Type B pancreatic cell (in vitro differentiated cells): ENCODE data around the gene LRR1. TPM values are rescaled to one million over a fixed set of nuclear protein-coding genes. Genes with fewer than 3 reads are reported as not detected.

ENCODE experiments used
- DNase-seq: peaks from one replicate; pipeline ENCODE4 v3.0.0; 2021; ENCODE audit warnings: mixed read lengths; ENCODE audit not compliant: unreplicated experiment; ENCODE audit errors: extremely low spot score
- H3K27ac Mint-ChIP-seq: 2 replicates; pipeline ENCODE4 v1.8.0; 2021; ENCODE audit warnings: mild to moderate bottlenecking, mixed read lengths
- H3K27me3 Mint-ChIP-seq: 2 replicates; pipeline ENCODE4 v1.8.0; 2021; ENCODE audit warnings: mixed read lengths
- H3K36me3 Mint-ChIP-seq: 2 replicates; pipeline ENCODE4 v1.8.0; 2021; ENCODE audit warnings: mixed read lengths
- H3K4me1 Mint-ChIP-seq: one replicate; pipeline ENCODE4 v1.8.0; 2021; ENCODE audit warnings: mixed read lengths; ENCODE audit not compliant: unreplicated experiment
- H3K4me3 Mint-ChIP-seq: 2 replicates; pipeline ENCODE4 v1.8.0; 2021; ENCODE audit warnings: mild to moderate bottlenecking, mixed read lengths
- H3K9me3 Mint-ChIP-seq: 2 replicates; pipeline ENCODE4 v1.8.0; 2021; ENCODE audit warnings: mixed read lengths
- CTCF ChIP-seq: fragments of 200-600 bp; sonication (generic); conservative IDR thresholded peaks from 2 replicates; pipeline ENCODE4 v1.5.0; 2021; ENCODE audit warnings: antibody characterized with exemption, mild to moderate bottlenecking
- total RNA-seq: library from RNA; stranded (reverse); gene quantifications from 2 replicates; pipeline ENCODE4 v1.2.1, GENCODE V29; 2021; ENCODE audit warnings: low replicate concordance

The LRR1 gene
- total RNA-seq, 1 donor from 2014 or later, result 20.1 TPM

- DNase-seq, result no peak
- peaks cover 10% of the 10 kb centered on the region for H3K4me1 Mint-ChIP-seq
Measured at GRCh38 chr14:49589387-49589786, 9.4 kb upstream of the LRR1 start.

DNA sequence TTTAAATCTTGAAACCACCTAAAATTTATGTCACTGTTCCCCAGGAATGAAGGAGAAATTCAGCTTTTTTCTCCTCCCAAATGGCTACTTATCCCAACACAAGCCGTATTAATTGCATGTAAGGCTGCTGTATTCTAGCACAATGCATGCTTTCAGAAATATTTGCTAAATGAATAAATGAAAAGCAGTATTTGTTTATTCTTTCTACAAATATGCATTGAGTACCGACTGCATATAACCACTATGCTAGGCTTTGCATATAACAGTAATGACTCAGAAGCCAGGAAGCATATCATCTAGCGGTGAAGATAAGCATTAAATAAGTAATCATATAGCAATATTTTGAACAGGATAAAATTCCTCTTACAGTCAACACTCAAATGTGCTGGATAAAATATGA lies 5.7 kb upstream of the LRR1 start:
- DNase-seq, result no peak
- H3K9me3 Mint-ChIP-seq, result no peaks in the 10 kb centered on the region
- H3K27ac Mint-ChIP-seq, result no peak overlapping the region
- H3K4me3 Mint-ChIP-seq, result no peak overlapping the region
- H3K4me1 Mint-ChIP-seq, result peaks cover 9% of the 10 kb centered on the region
- TF ChIP-seq CTCF, result no peak
- no peaks in the 10 kb centered on the region for H3K36me3 Mint-ChIP-seq
- no peaks in the 10 kb centered on the region for H3K27me3 Mint-ChIP-seq

More at GRCh38 chr14:49589387-49589786, 9.4 kb upstream of the LRR1 start:
- no peak overlapping the region for H3K27ac Mint-ChIP-seq
- peaks cover 8% of the 10 kb centered on the region for H3K27me3 Mint-ChIP-seq
- H3K36me3 Mint-ChIP-seq, result peaks cover 12% of the 10 kb centered on the region
- TF ChIP-seq CTCF, result no peak
- H3K4me3 Mint-ChIP-seq, result no peak overlapping the region
- H3K9me3 Mint-ChIP-seq, result no peaks in the 10 kb centered on the region

- Mint-ChIP-seq H3K27me3 (no peaks in the 10 kb centered on the region), H3K27ac (peak overlapping the region; percentile 79), H3K4me1 (peaks cover 9% of the 10 kb centered on the region), H3K9me3 (no peaks in the 10 kb centered on the region), H3K36me3 (no peaks in the 10 kb centered on the region), H3K4me3 (peak overlapping the region; percentile 51)
- no peak for DNase-seq
- no peak for TF ChIP-seq CTCF
Measured at GRCh38 chr14:49594347-49595091, 4.2 kb upstream of the LRR1 start.

- Mint-ChIP-seq H3K4me3 (peak overlapping the region; percentile 98), H3K27me3 (no peaks in the 10 kb centered on the region), H3K4me1 (peaks cover 18% of the 10 kb centered on the region), H3K27ac (peak overlapping the region; percentile 99), H3K36me3 (no peaks in the 10 kb centered on the region), H3K9me3 (no peaks in the 10 kb centered on the region)
- no peak for TF ChIP-seq CTCF
- DNase-seq, result no peak
Measured at GRCh38 chr14:49598189-49598484, 603 bp upstream of the LRR1 start.

GRCh38 chr14:49607583-49607982 lies 8.8 kb downstream of the LRR1 start:
- H3K4me1 Mint-ChIP-seq, result peaks cover 6% of the 10 kb centered on the region
- no peak for DNase-seq
- no peak for TF ChIP-seq CTCF
- H3K36me3 Mint-ChIP-seq, result peaks cover 4% of the 10 kb centered on the region
- no peaks in the 10 kb centered on the region for H3K9me3 Mint-ChIP-seq
- no peak overlapping the region for H3K27ac Mint-ChIP-seq
- H3K27me3 Mint-ChIP-seq, result no peaks in the 10 kb centered on the region
- H3K4me3 Mint-ChIP-seq, result no peak overlapping the region
